HG03520 (cell line): ENCODE data around the gene SLC38A4.

ENCODE experiments used
- ATAC-seq: cut with Tn5 transposase; IDR thresholded peaks from one replicate; pipeline ENCODE4 v1.9.1; 2021; ENCODE audit warnings: mild to moderate bottlenecking, moderate library complexity; ENCODE audit not compliant: unreplicated experiment

The SLC38A4 gene

DNA sequence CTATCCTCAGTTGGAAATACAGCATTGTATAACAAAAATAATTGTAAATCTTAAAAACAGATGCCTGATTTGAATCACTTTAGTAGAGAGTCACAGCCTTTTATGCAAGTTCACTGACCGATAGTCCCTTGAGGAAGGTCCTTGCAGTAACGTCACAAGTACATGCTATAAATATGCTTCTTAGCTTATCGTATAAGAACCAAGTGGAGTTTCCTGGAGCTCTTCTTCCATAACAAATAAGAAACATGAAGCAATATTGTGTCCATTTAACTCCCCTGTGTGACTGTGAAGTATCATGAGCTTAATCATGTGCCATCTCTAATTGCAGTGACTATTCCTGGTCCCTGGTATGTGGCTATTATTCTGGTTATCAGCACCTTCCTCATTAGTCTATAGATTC lies 107.9 kb downstream of the SLC38A4 start:
- no peak for ATAC-seq

DNA sequence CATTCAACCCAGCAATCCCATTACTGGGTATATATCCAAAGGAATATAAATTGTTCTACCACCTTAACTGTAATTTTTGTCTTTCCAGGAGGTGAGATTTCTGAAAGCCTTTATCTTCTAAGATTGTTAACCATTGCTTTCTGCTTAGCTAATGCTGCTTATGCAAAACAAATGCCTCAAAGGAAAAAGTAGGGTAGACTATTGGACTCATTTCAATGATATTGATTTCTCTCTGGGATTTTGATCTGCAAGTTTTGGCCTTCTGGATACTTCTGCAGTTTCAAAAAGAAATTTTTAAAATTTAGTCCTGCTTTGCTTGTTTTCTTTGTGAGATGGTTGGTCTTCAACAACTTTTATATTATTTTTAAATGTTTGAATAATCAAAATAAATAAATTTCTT lies 108.6 kb downstream of the SLC38A4 start:
- ATAC-seq, result no peak
